ENCODE data around the gene PLA1A. TPM values are rescaled to one million over a fixed set of nuclear protein-coding genes. Genes with fewer than 3 reads are reported as not detected.

The PLA1A gene
- total and polyA plus RNA-seq, 4 donors: 1.8 to 10.3 (median 6.6) TPM

DNA sequence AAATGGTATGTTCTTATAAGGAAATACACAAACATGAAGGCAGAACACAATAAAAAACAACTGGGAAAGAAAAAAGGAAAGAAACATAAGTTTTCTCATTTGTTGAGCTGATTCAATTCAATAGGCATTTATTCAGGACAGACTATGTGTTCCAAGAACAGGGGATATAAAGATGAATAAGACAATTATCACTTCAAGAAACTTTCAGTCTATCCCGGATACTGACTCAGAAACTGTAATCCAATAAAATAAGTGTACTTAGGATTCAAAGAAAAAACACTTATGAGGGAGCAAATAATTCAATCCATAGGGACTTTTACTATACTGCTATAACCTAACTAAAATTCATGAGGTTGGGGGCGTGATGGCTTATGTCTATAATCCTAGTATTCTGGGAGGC is 66.2 kb downstream of the PLA1A start:
- no peak for ATAC-seq (ENCODE audit: insufficient read depth, low FRiP score)
- peaks cover 0 to 2% (median 0%) of the 10 kb centered on the region in 4 donors for H3K36me3 ChIP-seq (ENCODE audit: control insufficient read depth in 4 of 4, insufficient read depth in 4 of 4, low read length in 4 of 4)
- H3K27ac ChIP-seq (ENCODE audit: low read depth in 1 of 2, low read length in 1 of 2): peak overlapping the region in 1 of 2 donors; percentile 95
- H3K4me1 ChIP-seq (ENCODE audit: control insufficient read depth in 5 of 5, insufficient read depth in 5 of 5, low read length in 5 of 5): peaks cover 0 to 16% (median 6%) of the 10 kb centered on the region in 5 donors
- no peaks in the 10 kb centered on the region for H3K27me3 ChIP-seq (ENCODE audit: control insufficient read depth in 3 of 3, insufficient read depth in 3 of 3, low read length in 2 of 3)
- no peak for DNase-seq
- no peaks in the 10 kb centered on the region for H3K9me3 ChIP-seq (ENCODE audit: control insufficient read depth in 4 of 4, insufficient read depth in 3 of 4, low read length in 3 of 4)
- 94 to 97% methylated on average over 2 of the region's 2 CpGs for WGBS, 2 donors
- H3K4me3 ChIP-seq: no peak overlapping the region
- TF ChIP-seq, protein P1, sequence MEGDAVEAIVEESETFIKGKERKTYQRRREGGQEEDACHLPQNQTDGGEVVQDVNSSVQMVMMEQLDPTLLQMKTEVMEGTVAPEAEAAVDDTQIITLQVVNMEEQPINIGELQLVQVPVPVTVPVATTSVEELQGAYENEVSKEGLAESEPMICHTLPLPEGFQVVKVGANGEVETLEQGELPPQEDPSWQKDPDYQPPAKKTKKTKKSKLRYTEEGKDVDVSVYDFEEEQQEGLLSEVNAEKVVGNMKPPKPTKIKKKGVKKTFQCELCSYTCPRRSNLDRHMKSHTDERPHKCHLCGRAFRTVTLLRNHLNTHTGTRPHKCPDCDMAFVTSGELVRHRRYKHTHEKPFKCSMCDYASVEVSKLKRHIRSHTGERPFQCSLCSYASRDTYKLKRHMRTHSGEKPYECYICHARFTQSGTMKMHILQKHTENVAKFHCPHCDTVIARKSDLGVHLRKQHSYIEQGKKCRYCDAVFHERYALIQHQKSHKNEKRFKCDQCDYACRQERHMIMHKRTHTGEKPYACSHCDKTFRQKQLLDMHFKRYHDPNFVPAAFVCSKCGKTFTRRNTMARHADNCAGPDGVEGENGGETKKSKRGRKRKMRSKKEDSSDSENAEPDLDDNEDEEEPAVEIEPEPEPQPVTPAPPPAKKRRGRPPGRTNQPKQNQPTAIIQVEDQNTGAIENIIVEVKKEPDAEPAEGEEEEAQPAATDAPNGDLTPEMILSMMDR (IDR thresholded peaks at IDR 0.05; ENCODE audit: control extremely low read depth, extremely low read depth): no peak
- no peak overlapping the region for H3K9ac ChIP-seq (ENCODE audit: insufficient read depth in 1 of 2, low read length in 2 of 2)

DNA sequence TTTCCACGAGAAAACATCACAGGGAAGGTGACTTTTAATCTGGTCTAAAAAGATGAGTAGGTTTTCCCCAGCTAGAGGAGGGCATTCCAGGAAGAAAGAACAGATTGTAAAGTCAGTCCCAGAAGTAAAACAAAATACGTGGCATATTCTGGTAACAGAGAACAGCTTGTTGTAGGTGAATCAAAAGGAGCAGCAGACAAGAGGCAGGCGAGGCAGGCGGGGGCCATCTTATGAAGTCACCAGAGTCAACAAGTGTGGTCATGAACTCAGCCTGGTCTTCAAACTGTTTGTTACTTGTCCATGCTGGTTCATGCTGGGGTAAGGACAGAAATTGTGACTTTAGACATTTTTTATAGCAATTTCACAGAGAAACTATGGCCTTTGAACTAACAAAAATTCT is 66.7 kb downstream of the PLA1A start:
- Histone ChIP-seq H3K9ac (ENCODE audit: insufficient read depth in 1 of 2, low read length in 2 of 2) (no peak overlapping the region), H3K36me3 (ENCODE audit: control insufficient read depth in 4 of 4, insufficient read depth in 4 of 4, low read length in 4 of 4) (peaks cover 0 to 4% (median 1%) of the 10 kb centered on the region in 4 donors), H3K27me3 (ENCODE audit: control insufficient read depth in 3 of 3, insufficient read depth in 3 of 3, low read length in 2 of 3) (no peaks in the 10 kb centered on the region), H3K4me1 (ENCODE audit: control insufficient read depth in 5 of 5, insufficient read depth in 5 of 5, low read length in 5 of 5) (peaks cover 0 to 16% (median 6%) of the 10 kb centered on the region in 5 donors), H3K4me3 (no peak overlapping the region), H3K9me3 (ENCODE audit: control insufficient read depth in 4 of 4, insufficient read depth in 3 of 4, low read length in 3 of 4) (no peaks in the 10 kb centered on the region), H3K27ac (ENCODE audit: low read depth in 1 of 2, low read length in 1 of 2) (peak overlapping the region in 1 of 2 donors; percentile 95)
- TF ChIP-seq, protein P1 (IDR thresholded peaks at IDR 0.05; ENCODE audit: control extremely low read depth, extremely low read depth): no peak
- WGBS, 2 donors: 87 to 89% methylated on average over 4 of the region's 4 CpGs
- ATAC-seq (ENCODE audit: insufficient read depth, low FRiP score): no peak
- no peak for DNase-seq

DNA sequence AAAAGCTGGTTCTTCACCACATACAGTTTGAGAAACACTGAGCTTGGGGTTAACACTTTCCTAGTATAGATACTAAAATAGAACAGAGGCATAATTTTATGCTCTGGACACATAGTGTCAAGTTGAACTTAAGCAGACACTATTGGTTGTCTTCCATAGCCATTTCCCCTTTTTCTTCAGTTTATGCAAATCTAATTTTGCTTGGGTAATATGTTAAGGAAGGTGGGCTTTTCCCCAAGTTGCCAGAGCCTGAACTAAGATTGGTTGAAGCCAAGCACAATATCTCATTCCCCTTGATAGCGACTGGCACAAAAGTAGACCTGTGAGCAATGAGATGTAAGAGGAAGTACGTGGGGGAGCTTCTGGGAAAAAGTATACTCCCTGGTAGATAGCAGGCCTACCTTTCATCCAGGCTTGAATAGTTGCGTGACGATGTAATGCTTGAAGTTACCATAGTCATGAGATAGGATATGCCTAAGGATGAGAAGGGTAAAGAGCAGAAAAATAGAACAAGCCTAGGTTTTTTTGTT is 67.2 kb downstream of the PLA1A start:
- H3K9me3 ChIP-seq (ENCODE audit: control insufficient read depth in 4 of 4, insufficient read depth in 3 of 4, low read length in 3 of 4): no peaks in the 10 kb centered on the region
- DNase-seq (no peak), ATAC-seq (ENCODE audit: insufficient read depth, low FRiP score) (no peak)
- H3K27ac ChIP-seq (ENCODE audit: low read depth in 1 of 2, low read length in 1 of 2): peak overlapping the region in 1 of 2 donors; percentile 95
- 86 to 87% methylated on average over 4 of the region's 4 CpGs for WGBS, 2 donors
- no peaks in the 10 kb centered on the region for H3K27me3 ChIP-seq (ENCODE audit: control insufficient read depth in 3 of 3, insufficient read depth in 3 of 3, low read length in 2 of 3)
- H3K36me3 ChIP-seq (ENCODE audit: control insufficient read depth in 4 of 4, insufficient read depth in 4 of 4, low read length in 4 of 4): peaks cover 0 to 4% (median 1%) of the 10 kb centered on the region in 4 donors
- H3K4me1 ChIP-seq (ENCODE audit: control insufficient read depth in 5 of 5, insufficient read depth in 5 of 5, low read length in 5 of 5): peaks cover 0 to 16% (median 6%) of the 10 kb centered on the region in 5 donors
- no peak overlapping the region for H3K9ac ChIP-seq (ENCODE audit: insufficient read depth in 1 of 2, low read length in 2 of 2)
- TF ChIP-seq, protein P1 (IDR thresholded peaks at IDR 0.05; ENCODE audit: control extremely low read depth, extremely low read depth): no peak
- H3K4me3 ChIP-seq: no peak overlapping the region
